Vagina (tissue), 2 donors: Measurements from ENCODE around the gene PRAC2. TPM values are rescaled to one million over a fixed set of nuclear protein-coding genes. Genes with fewer than 3 reads are reported as not detected.

Experiments
- DNase-seq, 2 donors: peaks; one replicate each; pipeline ENCODE4 v3.0.0-alpha.2; 2017; ENCODE audit errors: extremely low spot score in 2 of 2
- H3K27ac ChIP-seq: fragments of 200-600 bp; sonication (generic); one replicate; pipeline ENCODE4 v1.5.1; 2019
- H3K27me3 ChIP-seq: fragments of 200-600 bp; sonication (generic); one replicate; pipeline ENCODE4 v1.5.1; 2019
- H3K36me3 ChIP-seq, 2 donors: fragments of 200-600 bp; sonication (generic); one replicate each; pipeline ENCODE4 v1.5.1; 2017 to 2019
- H3K4me1 ChIP-seq: fragments of 200-600 bp; sonication (generic); one replicate; pipeline ENCODE4 v1.5.1; 2019
- H3K4me3 ChIP-seq, 2 donors: fragments of 200-600 bp; sonication (generic); 1 replicate in 1 of 2; 2 replicates in 1 of 2; pipeline ENCODE4 v1.5.1; 2016 to 2019
- H3K9me3 ChIP-seq: fragments of 200-600 bp; sonication (generic); one replicate; pipeline ENCODE4 v1.5.1; 2019
- CTCF ChIP-seq, 3 experiments: fragments of 450-650 bp in 2 of 3; fragments of 200-600 bp in 1 of 3; sonication (generic) in 1 of 3; IDR thresholded peaks; one replicate each; pipeline ENCODE4 v1.5.1; 2017 to 2019; ENCODE audit warnings: antibody characterized with exemption in 3 of 3, mild to moderate bottlenecking in 2 of 3, moderate library complexity in 2 of 3
- POLR2A ChIP-seq, 2 donors: fragments of 450-650 bp; IDR thresholded peaks; one replicate each; pipeline ENCODE4 v1.6.1; 2017; ENCODE audit warnings: antibody characterized with exemption in 2 of 2, mild to moderate bottlenecking in 2 of 2, moderate library complexity in 2 of 2
- POLR2AphosphoS5 ChIP-seq, 2 donors: sonication (generic); formaldehyde crosslinking; IDR thresholded peaks; one replicate each; pipeline ENCODE4 v1.9.0; 2017; ENCODE audit warnings: antibody characterized with exemption in 2 of 2, mild to moderate bottlenecking in 2 of 2, low read depth in 1 of 2; ENCODE audit not compliant: insufficient read depth in 1 of 2
- intact Hi-C: fragments of 100-400 bp; cut with DNase I; formaldehyde crosslinking; loops from one replicate; pipeline ENCODE4 v1.15.1; 2023
- total RNA-seq: library from RNA; depleted of rRNA; stranded (reverse); fragments of >200 nt; gene quantifications from one replicate; pipeline ENCODE4 v1.2.3, GENCODE V29; 2016

Gene PRAC2
- total RNA-seq, 1 donor from 2014 or later, result not detected

- Histone ChIP-seq H3K4me1 (peaks cover 17% of the 10 kb centered on the region), H3K27me3 (peaks cover 6% of the 10 kb centered on the region), H3K4me3 (peak overlapping the region in 1 of 2 donors; percentile 28), H3K9me3 (no peaks in the 10 kb centered on the region), H3K27ac (peak overlapping the region; percentile 4), H3K36me3 (no peaks in the 10 kb centered on the region)
- intact Hi-C loops, result no loop called here
- DNase-seq, result no peak
- TF ChIP-seq POLR2AphosphoS5 (IDR thresholded peaks at IDR 0.05; ENCODE audit: insufficient read depth in 1 of 2, low read depth in 1 of 2) (no peak), POLR2A (IDR thresholded peaks at IDR 0.05) (no peak), CTCF (IDR thresholded peaks at IDR 0.05) (no peak)
Observed at GRCh38 chr17:48732688-48733629, 10.0 kb downstream of the PRAC2 start.

- Histone ChIP-seq H3K9me3 (no peaks in the 10 kb centered on the region), H3K36me3 (no peaks in the 10 kb centered on the region), H3K4me1 (peaks cover 9% of the 10 kb centered on the region), H3K4me3 (peak overlapping the region in 1 of 2 donors; percentile 28), H3K27ac (peak overlapping the region; percentile 68), H3K27me3 (no peaks in the 10 kb centered on the region)
- TF ChIP-seq CTCF (IDR thresholded peaks at IDR 0.05) (no peak), POLR2AphosphoS5 (IDR thresholded peaks at IDR 0.05; ENCODE audit: insufficient read depth in 1 of 2, low read depth in 1 of 2) (no peak)
- intact Hi-C loops, result no loop called here
- no peak for DNase-seq
Observed at GRCh38 chr17:48733632-48734328, 10.8 kb downstream of the PRAC2 start.

DNA sequence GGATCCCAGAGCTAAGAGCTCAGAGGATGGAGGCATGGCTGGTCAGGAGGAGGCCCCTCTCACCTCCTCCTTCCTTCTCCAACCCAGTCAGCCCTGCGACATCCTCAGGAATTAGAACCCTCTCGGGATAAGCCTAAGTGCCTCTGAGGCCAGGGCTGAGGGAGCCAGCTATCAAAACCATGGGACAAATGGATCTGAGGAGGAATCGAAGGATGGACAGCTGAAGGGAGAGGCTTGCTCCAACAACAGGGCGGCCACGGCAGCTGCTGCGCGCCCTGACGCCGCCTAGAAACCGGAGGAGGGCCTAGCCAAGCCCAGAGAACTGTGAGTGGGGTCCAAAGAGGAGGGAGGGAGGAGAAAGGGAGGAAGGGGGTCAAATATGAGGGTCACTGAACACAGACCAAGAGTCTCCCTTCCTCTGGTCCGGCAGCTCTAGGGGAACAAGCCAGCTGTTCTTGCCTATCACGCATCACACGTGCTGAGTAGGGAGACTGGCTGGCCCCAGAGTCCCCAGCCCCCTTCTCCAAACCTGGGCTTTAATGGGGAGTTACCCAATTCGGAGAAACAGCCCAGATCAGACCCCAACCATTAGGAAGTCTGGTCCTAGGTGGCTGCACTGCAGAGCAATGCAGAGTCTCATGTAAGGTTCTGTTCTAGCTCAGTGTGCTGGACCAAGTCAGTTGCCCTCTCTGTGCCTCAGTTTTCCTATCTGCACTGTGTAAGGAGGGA lies 11.5 kb downstream of the PRAC2 start:
- H3K27me3 ChIP-seq, result no peaks in the 10 kb centered on the region
- H3K9me3 ChIP-seq, result no peaks in the 10 kb centered on the region
- intact Hi-C loops, result no loop called here
- H3K4me3 ChIP-seq, result peak overlapping the region in 1 of 2 donors; percentile 28
- H3K36me3 ChIP-seq, result no peaks in the 10 kb centered on the region
- TF ChIP-seq POLR2A (IDR thresholded peaks at IDR 0.05), result no peak
- TF ChIP-seq CTCF (IDR thresholded peaks at IDR 0.05), result no peak
- TF ChIP-seq POLR2AphosphoS5 (IDR thresholded peaks at IDR 0.05; ENCODE audit: insufficient read depth in 1 of 2, low read depth in 1 of 2), result no peak
- DNase-seq, result no peak
- peaks cover 5% of the 10 kb centered on the region for H3K4me1 ChIP-seq
- peak overlapping the region; percentile 68 for H3K27ac ChIP-seq

- peak overlapping the region; percentile 68 for H3K27ac ChIP-seq
- DNase-seq, result no peak
- H3K27me3 ChIP-seq, result no peaks in the 10 kb centered on the region
- no peaks in the 10 kb centered on the region for H3K36me3 ChIP-seq
- H3K4me3 ChIP-seq, result no peak overlapping the region
- TF ChIP-seq POLR2AphosphoS5 (IDR thresholded peaks at IDR 0.05; ENCODE audit: insufficient read depth in 1 of 2, low read depth in 1 of 2) (no peak), CTCF (IDR thresholded peaks at IDR 0.05) (no peak), POLR2A (IDR thresholded peaks at IDR 0.05) (no peak)
- intact Hi-C loops, result no loop called here
- H3K9me3 ChIP-seq, result no peaks in the 10 kb centered on the region
- peaks cover 5% of the 10 kb centered on the region for H3K4me1 ChIP-seq
Observed at GRCh38 chr17:48735062-48735351, 12.0 kb downstream of the PRAC2 start.
